ENCODE results near the gene P2RX7.

- no peak for TF ChIP-seq EZH2phosphoT487 (IDR thresholded peaks at IDR 0.05; ENCODE audit: borderline replicate concordance, low read depth, low read length)
- TF ChIP-seq, protein P1, sequence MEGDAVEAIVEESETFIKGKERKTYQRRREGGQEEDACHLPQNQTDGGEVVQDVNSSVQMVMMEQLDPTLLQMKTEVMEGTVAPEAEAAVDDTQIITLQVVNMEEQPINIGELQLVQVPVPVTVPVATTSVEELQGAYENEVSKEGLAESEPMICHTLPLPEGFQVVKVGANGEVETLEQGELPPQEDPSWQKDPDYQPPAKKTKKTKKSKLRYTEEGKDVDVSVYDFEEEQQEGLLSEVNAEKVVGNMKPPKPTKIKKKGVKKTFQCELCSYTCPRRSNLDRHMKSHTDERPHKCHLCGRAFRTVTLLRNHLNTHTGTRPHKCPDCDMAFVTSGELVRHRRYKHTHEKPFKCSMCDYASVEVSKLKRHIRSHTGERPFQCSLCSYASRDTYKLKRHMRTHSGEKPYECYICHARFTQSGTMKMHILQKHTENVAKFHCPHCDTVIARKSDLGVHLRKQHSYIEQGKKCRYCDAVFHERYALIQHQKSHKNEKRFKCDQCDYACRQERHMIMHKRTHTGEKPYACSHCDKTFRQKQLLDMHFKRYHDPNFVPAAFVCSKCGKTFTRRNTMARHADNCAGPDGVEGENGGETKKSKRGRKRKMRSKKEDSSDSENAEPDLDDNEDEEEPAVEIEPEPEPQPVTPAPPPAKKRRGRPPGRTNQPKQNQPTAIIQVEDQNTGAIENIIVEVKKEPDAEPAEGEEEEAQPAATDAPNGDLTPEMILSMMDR (conservative IDR thresholded peaks at IDR 0.05; ENCODE audit: low read length): no peak
Observed at GRCh38 chr12:121144416-121144914, 11.8 kb downstream of the P2RX7 start.
